Activated naive CD8-positive, alpha-beta T cell treated with anti-CD3 and anti-CD28 coated beads, Interleukin-2, amount 10 ng/mL, durations not matched to agents 7 days and 5 days (primary cell): ENCODE data around the gene RFX3. TPM values are rescaled to one million over a fixed set of nuclear protein-coding genes. Genes with fewer than 3 reads are reported as not detected.
A peak's percentile ranks its signal among the peaks of the same experiment; 100 is the strongest.

Experiments
- ATAC-seq: fragments of 150-1000 bp; cut with Tn5 transposase; one replicate; pipeline ENCODE4 v1.10.0; 2021; ENCODE audit warnings: low read depth, moderate library complexity
- POLR2A ChIA-PET: fragments of 350-600 bp; sonication (Branson Sonifier 250); formaldehyde crosslinking; loops from one replicate; lab custom pipeline; 2021; ENCODE audit warnings: antibody characterized with exemption; lab: Charles Lee
- DNase-seq: peaks from one replicate; pipeline ENCODE4 v3.0.0; 2021
- H3K27ac Mint-ChIP-seq: one replicate; pipeline ENCODE4 v1.8.0; 2022; ENCODE audit warnings: mild to moderate bottlenecking, mixed read lengths
- H3K27me3 Mint-ChIP-seq: one replicate; pipeline ENCODE4 v1.8.0; 2022; ENCODE audit warnings: mild to moderate bottlenecking, moderate library complexity, mixed read lengths
- H3K36me3 Mint-ChIP-seq: one replicate; pipeline ENCODE4 v1.8.0; 2021; ENCODE audit warnings: mild to moderate bottlenecking, mixed read lengths
- H3K4me1 Mint-ChIP-seq: one replicate; pipeline ENCODE4 v1.8.0; 2021; ENCODE audit warnings: mixed read lengths
- H3K4me3 Mint-ChIP-seq: one replicate; pipeline ENCODE4 v1.8.0; 2022; ENCODE audit warnings: mild to moderate bottlenecking, moderate library complexity, mixed read lengths
- H3K9me3 Mint-ChIP-seq: one replicate; pipeline ENCODE4 v1.8.0; 2021; ENCODE audit warnings: mixed read lengths
- total RNA-seq, 2 experiments: library from RNA; stranded (reverse); gene quantifications; one replicate each; pipeline ENCODE4 v1.2.3, GENCODE V29; 2021

RFX3 gene
- total RNA-seq, 2 experiments from 2014 or later = 13.5 to 16.2 TPM

GRCh38 chr9:3482578-3482977, 43.2 kb downstream of the RFX3 start:
- DNase-seq = no peak

GRCh38 chr9:3480353-3480655, 45.5 kb downstream of the RFX3 start:
- Mint-ChIP-seq H3K27me3 (no peaks in the 10 kb centered on the region), H3K27ac (no peak overlapping the region), H3K4me3 (no peak overlapping the region), H3K36me3 (peaks cover 36% of the 10 kb centered on the region), H3K9me3 (peaks cover 4% of the 10 kb centered on the region), H3K4me1 (peaks cover 32% of the 10 kb centered on the region)
- POLR2A ChIA-PET = interaction anchor here (5.9 kb wide), 1 partner anchor 47 kb away, joined by 61 read pairs; the partner anchor contains the start of gene RFX3
- no peak for DNase-seq
- no peak for ATAC-seq

More at GRCh38 chr9:3482578-3482977, 43.2 kb downstream of the RFX3 start:
- Mint-ChIP-seq H3K4me3 (no peak overlapping the region), H3K9me3 (peaks cover 4% of the 10 kb centered on the region), H3K27ac (no peak overlapping the region), H3K27me3 (no peaks in the 10 kb centered on the region), H3K4me1 (peaks cover 22% of the 10 kb centered on the region), H3K36me3 (peaks cover 32% of the 10 kb centered on the region)
- POLR2A ChIA-PET = no interaction called here
- ATAC-seq = no peak

GRCh38 chr9:3479514-3480352, 46.1 kb downstream of the RFX3 start:
- POLR2A ChIA-PET = interaction anchor here (5.9 kb wide), 1 partner anchor 47 kb away, joined by 61 read pairs; the partner anchor contains the start of gene RFX3
- DNase-seq (no peak), ATAC-seq (no peak)
- Mint-ChIP-seq H3K27me3 (no peaks in the 10 kb centered on the region), H3K9me3 (peaks cover 4% of the 10 kb centered on the region), H3K4me3 (no peak overlapping the region), H3K27ac (no peak overlapping the region), H3K4me1 (peaks cover 32% of the 10 kb centered on the region), H3K36me3 (peaks cover 35% of the 10 kb centered on the region)

DNA sequence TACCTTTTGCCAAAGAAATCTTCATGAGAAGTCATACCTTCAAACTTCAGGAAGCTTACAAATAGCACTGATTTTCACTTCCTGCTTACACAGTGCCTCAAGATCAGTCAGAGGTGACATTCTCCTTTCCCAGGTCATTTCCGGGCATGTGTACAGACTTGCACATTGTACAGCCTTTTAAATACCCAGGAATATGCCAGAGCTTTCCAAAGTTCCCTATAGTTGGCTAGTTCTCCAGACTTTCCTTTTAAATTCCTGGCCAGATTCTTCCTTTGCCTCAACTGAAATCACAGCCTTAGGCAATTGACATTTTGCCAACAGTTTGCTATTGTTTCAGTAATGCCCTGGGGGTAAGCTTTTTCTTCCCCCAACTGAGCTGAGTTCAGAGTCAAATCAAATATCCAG, 47.2 kb downstream of the RFX3 start:
- DNase-seq = no peak
- no peaks in the 10 kb centered on the region for H3K27me3 Mint-ChIP-seq
- peaks cover 33% of the 10 kb centered on the region for H3K4me1 Mint-ChIP-seq
- H3K36me3 Mint-ChIP-seq = peaks cover 26% of the 10 kb centered on the region
- H3K27ac Mint-ChIP-seq = peak overlapping the region; percentile 30
- ATAC-seq = no peak
- POLR2A ChIA-PET = interaction anchor here (5.9 kb wide), 1 partner anchor 48 kb away, joined by 61 read pairs; the partner anchor contains the start of gene RFX3
- peak overlapping the region; percentile 15 for H3K4me3 Mint-ChIP-seq
- H3K9me3 Mint-ChIP-seq = peaks cover 4% of the 10 kb centered on the region

GRCh38 chr9:3477236-3477834, 48.5 kb downstream of the RFX3 start:
- POLR2A ChIA-PET = interaction anchor here (1.7 to 5.9 kb wide), 2 partner anchors 46 to 50 kb away, joined by 4 to 61 read pairs; partner anchors contain the start of gene RFX3
- H3K27ac Mint-ChIP-seq = peak overlapping the region; percentile 97
- no peak for DNase-seq
- H3K27me3 Mint-ChIP-seq = no peaks in the 10 kb centered on the region
- peaks cover 23% of the 10 kb centered on the region for H3K36me3 Mint-ChIP-seq
- peak; percentile 51 for ATAC-seq
- H3K4me1 Mint-ChIP-seq = peaks cover 37% of the 10 kb centered on the region
- H3K9me3 Mint-ChIP-seq = peaks cover 4% of the 10 kb centered on the region
- H3K4me3 Mint-ChIP-seq = peak overlapping the region; percentile 89

GRCh38 chr9:3475300-3476020, 50.3 kb downstream of the RFX3 start:
- Mint-ChIP-seq H3K4me3 (no peak overlapping the region), H3K27ac (no peak overlapping the region), H3K4me1 (peaks cover 37% of the 10 kb centered on the region), H3K9me3 (peaks cover 4% of the 10 kb centered on the region), H3K27me3 (no peaks in the 10 kb centered on the region), H3K36me3 (peaks cover 23% of the 10 kb centered on the region)
- DNase-seq (no peak), ATAC-seq (no peak)
- POLR2A ChIA-PET = interaction anchor here (1.7 to 5.9 kb wide), 2 partner anchors 48 to 52 kb away, joined by 4 to 61 read pairs; partner anchors contain the start of gene RFX3

DNA sequence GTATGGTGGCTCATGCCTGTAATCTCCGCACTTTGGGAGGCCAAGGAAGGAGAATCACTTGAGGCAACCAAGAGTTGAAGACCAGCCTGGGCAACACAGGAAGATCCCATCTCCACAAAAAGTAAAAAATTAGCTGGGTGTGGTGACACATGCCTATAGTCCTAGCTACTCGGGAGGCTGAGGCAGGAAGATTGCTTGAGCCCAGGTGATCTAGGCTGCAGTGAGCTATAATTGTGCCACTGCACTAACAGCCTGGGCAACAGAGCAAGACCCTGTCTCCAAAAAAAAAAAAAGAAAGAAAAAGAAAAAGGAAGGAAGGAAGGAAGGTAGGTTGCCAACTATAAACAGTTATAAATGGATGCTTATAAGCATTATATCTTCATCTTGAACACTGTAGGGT, 51.0 kb downstream of the RFX3 start:
- H3K27me3 Mint-ChIP-seq = no peaks in the 10 kb centered on the region
- no peak overlapping the region for H3K27ac Mint-ChIP-seq
- peaks cover 26% of the 10 kb centered on the region for H3K36me3 Mint-ChIP-seq
- POLR2A ChIA-PET = no interaction called here
- no peak for DNase-seq
- ATAC-seq = no peak
- no peak overlapping the region for H3K4me3 Mint-ChIP-seq
- peaks cover 4% of the 10 kb centered on the region for H3K9me3 Mint-ChIP-seq
- H3K4me1 Mint-ChIP-seq = peaks cover 33% of the 10 kb centered on the region

DNA sequence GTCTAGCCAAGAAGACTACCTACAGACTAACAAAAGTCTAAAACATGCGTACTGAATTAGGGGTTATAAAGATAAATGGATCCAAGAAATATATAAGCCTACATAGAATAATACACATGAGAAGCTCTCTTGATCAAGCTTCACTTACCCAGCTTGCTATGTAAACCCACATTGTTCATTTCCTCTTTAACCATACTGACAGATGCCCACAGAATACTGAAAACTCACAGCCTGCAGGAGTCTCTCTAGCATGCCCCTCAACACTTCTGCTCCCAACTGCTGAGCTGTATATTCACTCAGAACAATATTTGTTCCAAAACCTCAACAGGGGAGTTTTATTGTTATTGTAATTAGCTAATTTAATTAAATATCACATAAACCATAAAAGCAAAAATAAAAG, 52.4 kb downstream of the RFX3 start:
- ATAC-seq = peak; percentile 65
- H3K27ac Mint-ChIP-seq = no peak overlapping the region

GRCh38 chr9:3471883-3472282, 53.9 kb downstream of the RFX3 start:
- Mint-ChIP-seq H3K9me3 (no peaks in the 10 kb centered on the region), H3K27me3 (no peaks in the 10 kb centered on the region), H3K4me3 (no peak overlapping the region), H3K36me3 (peaks cover 3% of the 10 kb centered on the region), H3K4me1 (peaks cover 14% of the 10 kb centered on the region), H3K27ac (no peak overlapping the region)
- DNase-seq (no peak), ATAC-seq (no peak)
- POLR2A ChIA-PET = interaction anchor here (2.7 kb wide), 1 partner anchor 55 kb away, joined by 15 read pairs; the partner anchor contains the start of gene RFX3

More for the DNA sequence above, 52.4 kb downstream of the RFX3 start:
- no peak for DNase-seq
- Mint-ChIP-seq H3K27me3 (no peaks in the 10 kb centered on the region), H3K9me3 (peaks cover 4% of the 10 kb centered on the region), H3K4me1 (peaks cover 26% of the 10 kb centered on the region), H3K4me3 (no peak overlapping the region), H3K36me3 (peaks cover 15% of the 10 kb centered on the region)
- POLR2A ChIA-PET = interaction anchor here (2.7 kb wide), 1 partner anchor 53 kb away, joined by 15 read pairs; the partner anchor contains the start of gene RFX3

DNA sequence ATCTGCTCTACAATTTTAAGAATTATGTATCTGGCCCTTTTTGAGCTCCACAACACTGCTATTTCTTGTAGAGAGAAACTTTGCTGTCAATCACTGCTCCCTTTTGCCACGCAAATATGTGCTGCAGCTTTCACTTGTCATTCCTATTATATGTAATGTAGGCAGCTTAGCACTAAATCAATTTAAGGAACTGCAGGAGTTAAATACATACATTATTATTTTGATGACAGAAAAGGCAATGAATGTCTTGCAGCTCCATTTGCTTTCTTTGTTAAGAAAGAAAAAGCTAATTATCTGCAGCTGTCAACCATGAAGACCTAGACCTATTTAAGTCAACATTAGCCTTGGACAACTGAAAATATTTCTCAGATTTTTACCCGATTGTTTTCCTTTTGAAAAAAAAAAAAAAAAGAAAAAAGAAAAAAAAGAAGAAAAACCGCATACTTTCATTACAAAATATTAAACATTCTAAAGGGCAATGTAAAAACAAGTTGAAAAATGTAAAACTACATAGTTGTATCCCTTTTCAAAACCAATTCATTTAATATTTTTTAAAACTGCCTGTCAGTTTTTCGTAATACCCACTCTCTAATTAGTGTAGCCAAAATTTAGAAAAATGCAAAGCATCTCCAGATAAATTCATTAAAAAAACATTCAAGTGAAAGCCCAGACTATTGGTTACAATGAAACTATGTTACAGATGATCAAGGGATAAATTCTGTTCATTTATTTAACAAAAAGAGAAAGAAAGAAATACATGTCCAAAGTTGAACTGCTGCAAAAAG, 57.2 kb downstream of the RFX3 start:
- H3K36me3 Mint-ChIP-seq = peaks cover 3% of the 10 kb centered on the region
- peaks cover 8% of the 10 kb centered on the region for H3K4me1 Mint-ChIP-seq
- H3K4me3 Mint-ChIP-seq = no peak overlapping the region
- POLR2A ChIA-PET = interaction anchor here (2.0 kb wide), 1 partner anchor 58 kb away, joined by 13 read pairs; the partner anchor contains the start of gene RFX3
- DNase-seq = no peak
- no peaks in the 10 kb centered on the region for H3K27me3 Mint-ChIP-seq
- no peak for ATAC-seq
- no peaks in the 10 kb centered on the region for H3K9me3 Mint-ChIP-seq
- H3K27ac Mint-ChIP-seq = no peak overlapping the region

- no peak overlapping the region for H3K4me3 Mint-ChIP-seq
- DNase-seq = no peak
- POLR2A ChIA-PET = interaction anchor here (0.7 to 2.0 kb wide), 2 partner anchors 59 to 650 kb away, joined by 3 to 13 read pairs; partner anchors contain the start of gene RFX3
- peaks cover 3% of the 10 kb centered on the region for H3K36me3 Mint-ChIP-seq
- H3K27me3 Mint-ChIP-seq = no peaks in the 10 kb centered on the region
- peaks cover 2% of the 10 kb centered on the region for H3K4me1 Mint-ChIP-seq
- H3K9me3 Mint-ChIP-seq = no peaks in the 10 kb centered on the region
- ATAC-seq = peak; percentile 99
- H3K27ac Mint-ChIP-seq = no peak overlapping the region
Measured at GRCh38 chr9:3467593-3468219, 58.1 kb downstream of the RFX3 start.

DNA sequence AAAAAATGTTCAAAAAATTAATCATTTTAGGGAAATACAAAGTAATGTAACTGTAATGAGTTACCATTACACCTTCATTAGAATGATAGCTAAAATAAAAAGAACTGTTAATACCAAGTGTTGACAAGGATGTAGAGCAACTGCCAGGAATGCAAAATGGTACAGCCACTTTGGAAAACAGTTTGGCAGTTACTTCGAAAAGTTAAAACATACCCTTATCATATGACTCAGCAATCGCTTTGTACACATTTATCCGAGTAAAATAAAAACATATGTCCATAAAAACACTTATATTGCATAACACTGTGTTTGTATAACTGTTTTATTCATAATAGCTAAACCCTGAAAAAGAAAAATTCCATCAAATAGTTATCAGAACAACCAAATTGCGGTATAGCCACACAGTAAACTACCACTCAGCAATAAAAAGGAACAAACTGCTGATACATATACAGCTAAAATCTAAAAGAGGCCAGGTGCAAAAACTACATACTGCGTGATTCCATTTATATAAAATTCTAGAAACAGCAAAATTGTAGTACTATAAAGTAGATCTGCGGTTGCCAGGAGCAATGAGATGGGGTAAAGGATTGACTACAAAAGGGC, 61.7 kb downstream of the RFX3 start:
- Mint-ChIP-seq H3K36me3 (no peaks in the 10 kb centered on the region), H3K27ac (no peak overlapping the region), H3K4me1 (peaks cover 2% of the 10 kb centered on the region), H3K4me3 (no peak overlapping the region), H3K9me3 (no peaks in the 10 kb centered on the region), H3K27me3 (no peaks in the 10 kb centered on the region)
- DNase-seq (no peak), ATAC-seq (no peak)
- POLR2A ChIA-PET = no interaction called here
